ACC112 (cell line): ENCODE measurements around the gene ACOXL.

Experiments used
- H2AFZ ChIP-seq: fragments of 200-600 bp; sonication (generic); one replicate; pipeline ENCODE4 v1.6.0; 2017; ENCODE audit warnings: antibody characterized with exemption, low read length; ENCODE audit not compliant: unreplicated experiment
- H3K27ac ChIP-seq: fragments of 200-600 bp; sonication (generic); 2 replicates; pipeline ENCODE4 v1.5.1; 2014; ENCODE audit warnings: low read depth, mild to moderate bottlenecking, antibody characterized with exemption, low read length, moderate library complexity
- H3K27me3 ChIP-seq: fragments of 200-600 bp; sonication (generic); 2 replicates; pipeline ENCODE4 v1.6.1; 2014; ENCODE audit warnings: mild to moderate bottlenecking, antibody characterized with exemption, low read length, moderate library complexity, mixed read lengths; ENCODE audit not compliant: insufficient read depth
- H3K36me3 ChIP-seq: fragments of 200-600 bp; sonication (generic); 2 replicates; pipeline ENCODE4 v1.6.1; 2016; ENCODE audit warnings: mild to moderate bottlenecking, antibody characterized with exemption, low read length, moderate library complexity, mixed read lengths; ENCODE audit not compliant: insufficient read depth
- H3K4me1 ChIP-seq: fragments of 200-600 bp; sonication (generic); one replicate; pipeline ENCODE4 v1.6.1; 2016; ENCODE audit warnings: low read length, mixed read lengths; ENCODE audit not compliant: insufficient read depth, unreplicated experiment, control insufficient read depth
- H3K4me3 ChIP-seq: fragments of 200-600 bp; sonication (generic); 2 replicates; pipeline ENCODE4 v1.5.1; 2014; ENCODE audit warnings: mild to moderate bottlenecking, low read depth, low read length
- H3K79me2 ChIP-seq: fragments of 200-600 bp; sonication (generic); one replicate; pipeline ENCODE4 v1.6.0; 2016; ENCODE audit warnings: low read length; ENCODE audit not compliant: control insufficient read depth, unreplicated experiment, insufficient read depth

ACOXL gene

GRCh38 chr2:110777531-110778311 is 45.3 kb downstream of the ACOXL start:
- no peak overlapping the region for H3K27ac ChIP-seq
- no peaks in the 10 kb centered on the region for H3K79me2 ChIP-seq
- no peak overlapping the region for H2AFZ ChIP-seq
- H3K4me3 ChIP-seq, result no peak overlapping the region
- H3K4me1 ChIP-seq, result no peaks in the 10 kb centered on the region
- peaks cover 97% of the 10 kb centered on the region for H3K27me3 ChIP-seq
- H3K36me3 ChIP-seq, result no peaks in the 10 kb centered on the region

GRCh38 chr2:110780461-110780860 is 48.1 kb downstream of the ACOXL start:
- Histone ChIP-seq H2AFZ (no peak overlapping the region), H3K27me3 (peaks cover 98% of the 10 kb centered on the region), H3K27ac (no peak overlapping the region), H3K4me3 (no peak overlapping the region), H3K36me3 (no peaks in the 10 kb centered on the region), H3K79me2 (no peaks in the 10 kb centered on the region), H3K4me1 (no peaks in the 10 kb centered on the region)

DNA sequence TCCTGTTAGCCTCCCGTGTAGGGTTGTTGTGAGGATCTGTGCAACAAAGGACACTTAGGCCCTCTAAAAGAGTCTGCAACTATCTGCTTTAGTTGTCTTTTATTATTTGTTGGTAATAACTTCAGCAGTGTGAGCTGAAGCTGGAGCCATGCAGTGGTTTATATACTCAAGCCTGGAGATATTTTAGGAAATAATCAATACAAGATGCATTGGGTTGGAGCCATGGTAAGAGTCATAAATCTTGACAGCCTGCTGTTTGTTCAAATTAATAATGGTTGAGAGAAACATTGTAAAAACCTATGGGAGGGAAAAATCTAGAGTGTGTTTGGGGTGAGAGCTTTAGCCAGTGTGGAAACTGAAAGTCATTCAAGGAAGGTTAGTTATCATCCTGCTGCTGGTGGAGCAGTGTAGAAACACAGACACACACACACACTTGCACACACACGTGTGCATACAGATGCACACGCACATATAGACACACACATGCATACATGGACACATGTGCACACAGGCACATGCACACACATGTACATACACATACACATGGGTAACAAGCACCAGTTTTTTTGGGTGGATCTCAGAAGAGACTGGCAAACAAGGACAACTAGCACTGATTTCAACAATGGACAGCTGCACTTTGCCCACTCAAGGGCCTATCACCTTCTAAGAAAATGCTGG is 51.0 kb downstream of the ACOXL start:
- H3K4me1 ChIP-seq, result no peaks in the 10 kb centered on the region
- no peak overlapping the region for H3K4me3 ChIP-seq
- peaks cover 89% of the 10 kb centered on the region for H3K27me3 ChIP-seq
- H3K27ac ChIP-seq, result no peak overlapping the region
- H3K79me2 ChIP-seq, result no peaks in the 10 kb centered on the region
- no peaks in the 10 kb centered on the region for H3K36me3 ChIP-seq
- H2AFZ ChIP-seq, result no peak overlapping the region

- Histone ChIP-seq H3K79me2 (no peaks in the 10 kb centered on the region), H3K4me3 (no peak overlapping the region), H3K27me3 (peaks cover 89% of the 10 kb centered on the region), H3K4me1 (no peaks in the 10 kb centered on the region), H3K36me3 (no peaks in the 10 kb centered on the region), H2AFZ (no peak overlapping the region), H3K27ac (no peak overlapping the region)
Observed at GRCh38 chr2:110784047-110784631, 51.8 kb downstream of the ACOXL start.

GRCh38 chr2:110785439-110785838 is 53.1 kb downstream of the ACOXL start:
- H3K4me3 ChIP-seq, result no peak overlapping the region
- no peak overlapping the region for H2AFZ ChIP-seq
- H3K27ac ChIP-seq, result no peak overlapping the region
- H3K36me3 ChIP-seq, result no peaks in the 10 kb centered on the region
- no peaks in the 10 kb centered on the region for H3K79me2 ChIP-seq
- no peaks in the 10 kb centered on the region for H3K4me1 ChIP-seq
- H3K27me3 ChIP-seq, result peaks cover 89% of the 10 kb centered on the region

DNA sequence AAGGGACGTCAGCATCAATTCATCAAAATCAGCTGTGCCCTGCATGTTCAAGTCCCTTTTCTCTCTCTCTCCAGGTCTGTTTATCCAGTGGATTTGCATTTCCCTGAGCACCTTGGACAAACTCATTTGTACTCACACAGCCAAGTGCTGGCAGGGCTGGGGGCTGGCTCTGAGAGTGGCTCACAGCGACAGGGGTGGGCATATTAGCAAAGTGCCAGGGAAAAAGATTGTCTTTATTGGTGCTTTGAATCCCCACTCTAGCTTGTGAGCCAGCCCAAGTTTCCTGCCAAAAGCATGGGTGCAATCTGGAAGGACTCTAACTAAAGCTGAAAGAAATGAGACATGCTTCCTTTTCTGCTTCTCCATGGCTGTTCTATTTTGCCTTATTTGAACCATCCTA is 56.6 kb downstream of the ACOXL start:
- no peak overlapping the region for H3K4me3 ChIP-seq
- no peaks in the 10 kb centered on the region for H3K79me2 ChIP-seq
- no peak overlapping the region for H3K27ac ChIP-seq
- no peaks in the 10 kb centered on the region for H3K4me1 ChIP-seq
- H2AFZ ChIP-seq, result no peak overlapping the region
- H3K27me3 ChIP-seq, result peaks cover 91% of the 10 kb centered on the region
- H3K36me3 ChIP-seq, result no peaks in the 10 kb centered on the region

DNA sequence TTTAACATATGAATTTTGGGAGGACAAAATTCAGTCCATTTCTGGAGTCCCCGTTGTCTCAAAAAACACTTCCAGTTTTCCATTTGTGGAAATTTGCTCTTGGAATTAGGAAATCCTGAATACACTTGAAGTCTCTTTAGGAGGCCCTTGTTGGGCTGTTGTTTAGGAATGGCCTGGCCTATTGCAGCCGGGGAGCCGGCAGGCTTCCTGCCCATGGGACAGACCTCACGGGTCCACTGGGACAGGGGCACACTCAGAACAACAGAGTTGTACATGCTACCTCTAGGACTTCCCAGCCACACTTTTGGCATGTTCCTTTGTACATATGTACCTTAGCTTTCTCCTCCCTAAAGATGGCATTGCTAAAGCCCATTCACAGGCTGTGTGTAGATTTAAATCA is 57.3 kb downstream of the ACOXL start:
- Histone ChIP-seq H3K27ac (no peak overlapping the region), H3K79me2 (no peaks in the 10 kb centered on the region), H2AFZ (no peak overlapping the region), H3K4me1 (no peaks in the 10 kb centered on the region), H3K27me3 (peaks cover 91% of the 10 kb centered on the region), H3K4me3 (no peak overlapping the region), H3K36me3 (no peaks in the 10 kb centered on the region)

- Histone ChIP-seq H3K27ac (no peak overlapping the region), H3K27me3 (peaks cover 91% of the 10 kb centered on the region), H3K36me3 (no peaks in the 10 kb centered on the region), H3K79me2 (no peaks in the 10 kb centered on the region), H3K4me1 (no peaks in the 10 kb centered on the region), H3K4me3 (no peak overlapping the region), H2AFZ (no peak overlapping the region)
Observed at GRCh38 chr2:110790907-110791306, 58.5 kb downstream of the ACOXL start.

GRCh38 chr2:110791435-110791834 is 59.1 kb downstream of the ACOXL start:
- Histone ChIP-seq H3K27me3 (peaks cover 91% of the 10 kb centered on the region), H3K36me3 (no peaks in the 10 kb centered on the region), H2AFZ (no peak overlapping the region), H3K4me1 (no peaks in the 10 kb centered on the region), H3K4me3 (no peak overlapping the region), H3K79me2 (no peaks in the 10 kb centered on the region), H3K27ac (no peak overlapping the region)

DNA sequence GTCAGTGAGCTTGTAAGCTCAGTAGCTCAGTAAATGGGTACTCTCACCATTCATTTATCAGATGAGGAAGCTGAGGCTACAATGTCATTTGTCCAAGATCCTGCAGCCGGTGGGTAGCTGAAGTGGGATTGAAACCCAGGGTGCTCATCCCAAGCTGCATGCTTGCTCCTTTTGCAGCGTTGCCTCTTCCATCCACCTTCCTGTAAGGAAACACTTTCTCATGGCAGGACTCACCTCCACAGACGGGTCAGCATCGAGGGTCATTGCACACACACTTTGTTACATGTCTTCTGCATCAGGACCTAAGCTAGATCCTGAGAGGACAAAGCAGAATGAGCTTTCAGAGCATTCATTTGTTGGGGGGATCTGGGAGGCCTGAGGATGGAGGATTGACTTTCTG is 60.7 kb downstream of the ACOXL start:
- no peak overlapping the region for H2AFZ ChIP-seq
- H3K79me2 ChIP-seq, result no peaks in the 10 kb centered on the region
- no peak overlapping the region for H3K27ac ChIP-seq
- H3K4me1 ChIP-seq, result no peaks in the 10 kb centered on the region
- peaks cover 98% of the 10 kb centered on the region for H3K27me3 ChIP-seq
- H3K36me3 ChIP-seq, result no peaks in the 10 kb centered on the region
- no peak overlapping the region for H3K4me3 ChIP-seq

GRCh38 chr2:110794390-110794789 is 62.0 kb downstream of the ACOXL start:
- Histone ChIP-seq H3K4me3 (no peak overlapping the region), H3K27me3 (peaks cover 99% of the 10 kb centered on the region), H2AFZ (no peak overlapping the region), H3K79me2 (no peaks in the 10 kb centered on the region), H3K27ac (no peak overlapping the region), H3K36me3 (no peaks in the 10 kb centered on the region), H3K4me1 (no peaks in the 10 kb centered on the region)
